HepG2 (cell line): ENCODE data around the gene ENTPD2. TPM values are rescaled to one million over a fixed set of nuclear protein-coding genes. Genes with fewer than 3 reads are reported as not detected.

Experiments used
- ATF6 ChIP-seq: sonication (generic); formaldehyde crosslinking; conservative IDR thresholded peaks from 2 replicates; pipeline ENCODE4 v1.4.0; 2020; ENCODE audit warnings: missing genetic modification reagents
- CBX5 ChIP-seq: sonication (generic); formaldehyde crosslinking; IDR thresholded peaks from 2 replicates; pipeline ENCODE4 v1.4.0; 2020; ENCODE audit warnings: missing genetic modification reagents, borderline replicate concordance
- PATZ1 ChIP-seq: sonication (generic); formaldehyde crosslinking; IDR thresholded peaks from 2 replicates; pipeline ENCODE4 v1.4.0; 2020; ENCODE audit warnings: missing genetic modification reagents
- PHF8 ChIP-seq: sonication (generic); formaldehyde crosslinking; IDR thresholded peaks from 2 replicates; pipeline ENCODE4 v1.5.0; 2020; ENCODE audit warnings: missing genetic modification reagents
- PLRG1 ChIP-seq: fragments of 450-650 bp; conservative IDR thresholded peaks from 2 replicates; pipeline ENCODE4 v1.6.1; 2016
- SNAPC2 ChIP-seq: sonication (generic); formaldehyde crosslinking; IDR thresholded peaks from 2 replicates; pipeline ENCODE4 v1.8.1; 2022; ENCODE audit warnings: mild to moderate bottlenecking, missing genetic modification reagents
- ZBTB1 ChIP-seq: sonication (generic); formaldehyde crosslinking; IDR thresholded peaks from 2 replicates; pipeline ENCODE4 v1.4.0; 2020; ENCODE audit warnings: missing genetic modification reagents, borderline replicate concordance
- ZNF264 ChIP-seq: sonication (generic); formaldehyde crosslinking; IDR thresholded peaks from 2 replicates; pipeline ENCODE4 v1.4.0; 2020; ENCODE audit warnings: missing genetic modification reagents
- ZNF296 ChIP-seq: sonication (generic); formaldehyde crosslinking; conservative IDR thresholded peaks from 2 replicates; pipeline ENCODE4 v1.5.0; 2020; ENCODE audit warnings: mild to moderate bottlenecking, missing genetic modification reagents
- ZNF543 ChIP-seq: sonication (generic); formaldehyde crosslinking; IDR thresholded peaks from 2 replicates; pipeline ENCODE4 v1.4.0; 2020; ENCODE audit warnings: mild to moderate bottlenecking, missing genetic modification reagents
- ZSCAN25 ChIP-seq: sonication (generic); formaldehyde crosslinking; IDR thresholded peaks from 2 replicates; pipeline ENCODE4 v1.8.0; 2022; ENCODE audit warnings: mild to moderate bottlenecking, missing genetic modification reagents
- polyA plus RNA-seq, 8 experiments: library from polyadenylated mRNA; depleted of rRNA in 3 of 8; stranded (reverse) in 7 of 8; unstranded in 1 of 8; fragments of >200 nt; fragmentation: Illumina TruSeq in 4 of 8; extraction: Trizol in 4 of 8; gene quantifications; 2 replicates each; pipeline versions ENCODE4 v1.2.1 to v1.2.3, GENCODE V29; 2011 to 2016; ENCODE audit warnings: low read depth in 4 of 8, missing spikeins in 1 of 8, mixed read lengths in 1 of 8; ENCODE audit not compliant: insufficient read depth in 1 of 8
- total RNA-seq, 5 experiments: library from RNA; depleted of rRNA; stranded (reverse); fragments of >200 nt; fragmentation: Illumina TruSeq; extraction: Trizol; gene quantifications; 2 replicates each; pipeline ENCODE4 v1.2.3, GENCODE V29; 2016; ENCODE audit warnings: low read depth in 1 of 5
- TF ChIP-seq, protein P1 (sequence below): sonication (generic); formaldehyde crosslinking; IDR thresholded peaks from 2 replicates; pipeline ENCODE4 v1.8.0; 2022; ENCODE audit warnings: missing genetic modification reagents, mild to moderate bottlenecking, borderline replicate concordance
- TF ChIP-seq, protein P2 (sequence below): sonication (generic); formaldehyde crosslinking; IDR thresholded peaks from 2 replicates; pipeline ENCODE4 v1.4.0; 2020; ENCODE audit warnings: mild to moderate bottlenecking, missing genetic modification reagents
- TF ChIP-seq, protein P3 (sequence below): sonication (generic); formaldehyde crosslinking; IDR thresholded peaks from 2 replicates; pipeline ENCODE4 v1.5.0; 2020; ENCODE audit warnings: missing genetic modification reagents
- TF ChIP-seq, protein P4 (sequence below): sonication (generic); formaldehyde crosslinking; IDR thresholded peaks from 2 replicates; pipeline ENCODE4 v1.5.0; 2020; ENCODE audit warnings: missing genetic modification reagents, mild to moderate bottlenecking, borderline replicate concordance
- TF ChIP-seq, protein P5 (sequence below): sonication (generic); formaldehyde crosslinking; IDR thresholded peaks from 2 replicates; pipeline ENCODE4 v1.4.0; 2020; ENCODE audit warnings: missing genetic modification reagents, borderline replicate concordance

ENTPD2 gene
- total and polyA plus RNA-seq, 2 of the 13 experiments (the other 11 are each of a cell fraction or from before 2014, with no cell fraction given): 0.95 to 3.2 TPM

DNA sequence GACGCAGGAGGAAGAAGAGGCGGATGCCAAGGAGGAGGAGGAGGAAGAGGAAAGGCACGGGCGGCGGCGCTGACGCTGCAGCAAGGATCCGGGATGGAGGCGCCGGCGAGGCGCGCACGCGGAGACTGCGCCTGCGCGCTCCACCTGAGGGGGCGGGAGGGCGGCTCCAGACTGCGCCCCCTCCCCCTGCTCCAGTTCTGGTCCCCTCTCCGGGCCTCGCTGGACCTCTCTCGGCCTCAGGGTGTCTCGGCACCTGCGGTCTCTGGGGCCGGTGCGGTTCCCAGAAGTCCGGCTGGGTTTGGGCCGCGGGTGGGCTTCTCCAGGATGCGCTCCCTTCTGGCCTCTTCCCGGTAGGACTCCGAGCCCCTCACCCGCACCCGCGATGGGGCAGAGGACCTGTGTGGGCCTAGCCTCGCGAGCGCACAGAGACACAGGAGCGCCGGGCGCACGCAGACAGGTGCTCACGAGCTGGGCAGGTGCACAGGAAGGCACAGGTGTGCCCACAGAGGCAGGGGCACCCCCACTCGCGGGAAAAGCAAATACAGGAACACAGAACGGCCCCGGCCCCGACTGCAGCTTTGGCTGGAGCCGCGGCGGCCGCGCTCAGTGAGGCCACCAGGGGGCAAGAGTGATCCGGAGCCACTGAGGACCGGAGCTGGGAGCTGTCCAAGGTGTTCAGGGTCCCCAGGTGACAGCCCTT, 7.6 kb downstream of the ENTPD2 start, which contains the start of gene NPDC1 (continued):
- TF ChIP-seq, protein P1, sequence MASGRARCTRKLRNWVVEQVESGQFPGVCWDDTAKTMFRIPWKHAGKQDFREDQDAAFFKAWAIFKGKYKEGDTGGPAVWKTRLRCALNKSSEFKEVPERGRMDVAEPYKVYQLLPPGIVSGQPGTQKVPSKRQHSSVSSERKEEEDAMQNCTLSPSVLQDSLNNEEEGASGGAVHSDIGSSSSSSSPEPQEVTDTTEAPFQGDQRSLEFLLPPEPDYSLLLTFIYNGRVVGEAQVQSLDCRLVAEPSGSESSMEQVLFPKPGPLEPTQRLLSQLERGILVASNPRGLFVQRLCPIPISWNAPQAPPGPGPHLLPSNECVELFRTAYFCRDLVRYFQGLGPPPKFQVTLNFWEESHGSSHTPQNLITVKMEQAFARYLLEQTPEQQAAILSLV (CRISPR knock-in tag): peak; percentile 53; the same call in 1 of the 2 replicates
- TF ChIP-seq, protein P2, sequence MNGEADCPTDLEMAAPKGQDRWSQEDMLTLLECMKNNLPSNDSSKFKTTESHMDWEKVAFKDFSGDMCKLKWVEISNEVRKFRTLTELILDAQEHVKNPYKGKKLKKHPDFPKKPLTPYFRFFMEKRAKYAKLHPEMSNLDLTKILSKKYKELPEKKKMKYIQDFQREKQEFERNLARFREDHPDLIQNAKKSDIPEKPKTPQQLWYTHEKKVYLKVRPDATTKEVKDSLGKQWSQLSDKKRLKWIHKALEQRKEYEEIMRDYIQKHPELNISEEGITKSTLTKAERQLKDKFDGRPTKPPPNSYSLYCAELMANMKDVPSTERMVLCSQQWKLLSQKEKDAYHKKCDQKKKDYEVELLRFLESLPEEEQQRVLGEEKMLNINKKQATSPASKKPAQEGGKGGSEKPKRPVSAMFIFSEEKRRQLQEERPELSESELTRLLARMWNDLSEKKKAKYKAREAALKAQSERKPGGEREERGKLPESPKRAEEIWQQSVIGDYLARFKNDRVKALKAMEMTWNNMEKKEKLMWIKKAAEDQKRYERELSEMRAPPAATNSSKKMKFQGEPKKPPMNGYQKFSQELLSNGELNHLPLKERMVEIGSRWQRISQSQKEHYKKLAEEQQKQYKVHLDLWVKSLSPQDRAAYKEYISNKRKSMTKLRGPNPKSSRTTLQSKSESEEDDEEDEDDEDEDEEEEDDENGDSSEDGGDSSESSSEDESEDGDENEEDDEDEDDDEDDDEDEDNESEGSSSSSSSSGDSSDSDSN (CRISPR knock-in tag): peak; percentile 47
- TF ChIP-seq SNAPC2 (CRISPR knock-in tag) (0 out of 2 replicates have a peak, but pooled peaks have one; percentile 45), PATZ1 (CRISPR knock-in tag) (peak; percentile 54), ZNF543 (CRISPR knock-in tag) (peak; percentile 65; the same call in 1 of the 2 replicates), ZNF296 (CRISPR knock-in tag) (0 out of 2 replicates have a peak, but pooled peaks have one; percentile 29), ZSCAN25 (peak; percentile 59; the same call in 1 of the 2 replicates), PLRG1 (no peak), CBX5 (CRISPR knock-in tag) (0 out of 2 replicates have a peak, but pooled peaks have one; percentile 50), ZBTB1 (CRISPR knock-in tag) (peak; percentile 55; the same call in 1 of the 2 replicates), ATF6 (0 out of 2 replicates have a peak, but pooled peaks have one; percentile 58), ZNF264 (CRISPR knock-in tag) (peak; percentile 84; the same call in 1 of the 2 replicates), PHF8 (CRISPR knock-in tag) (peak; percentile 39)
- TF ChIP-seq, protein P3, sequence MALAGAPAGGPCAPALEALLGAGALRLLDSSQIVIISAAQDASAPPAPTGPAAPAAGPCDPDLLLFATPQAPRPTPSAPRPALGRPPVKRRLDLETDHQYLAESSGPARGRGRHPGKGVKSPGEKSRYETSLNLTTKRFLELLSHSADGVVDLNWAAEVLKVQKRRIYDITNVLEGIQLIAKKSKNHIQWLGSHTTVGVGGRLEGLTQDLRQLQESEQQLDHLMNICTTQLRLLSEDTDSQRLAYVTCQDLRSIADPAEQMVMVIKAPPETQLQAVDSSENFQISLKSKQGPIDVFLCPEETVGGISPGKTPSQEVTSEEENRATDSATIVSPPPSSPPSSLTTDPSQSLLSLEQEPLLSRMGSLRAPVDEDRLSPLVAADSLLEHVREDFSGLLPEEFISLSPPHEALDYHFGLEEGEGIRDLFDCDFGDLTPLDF (CRISPR knock-in tag): no peak
- TF ChIP-seq, protein P4, sequence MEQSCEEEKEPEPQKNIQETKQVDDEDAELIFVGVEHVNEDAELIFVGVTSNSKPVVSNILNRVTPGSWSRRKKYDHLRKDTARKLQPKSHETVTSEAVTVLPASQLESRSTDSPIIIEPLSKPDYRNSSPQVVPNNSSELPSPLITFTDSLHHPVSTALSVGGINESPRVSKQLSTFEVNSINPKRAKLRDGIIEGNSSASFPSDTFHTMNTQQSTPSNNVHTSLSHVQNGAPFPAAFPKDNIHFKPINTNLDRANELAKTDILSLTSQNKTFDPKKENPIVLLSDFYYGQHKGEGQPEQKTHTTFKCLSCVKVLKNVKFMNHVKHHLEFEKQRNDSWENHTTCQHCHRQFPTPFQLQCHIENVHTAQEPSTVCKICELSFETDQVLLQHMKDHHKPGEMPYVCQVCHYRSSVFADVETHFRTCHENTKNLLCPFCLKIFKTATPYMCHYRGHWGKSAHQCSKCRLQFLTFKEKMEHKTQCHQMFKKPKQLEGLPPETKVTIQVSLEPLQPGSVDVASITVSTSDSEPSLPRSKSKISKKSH (CRISPR knock-in tag): peak; percentile 77
- TF ChIP-seq, protein P5, sequence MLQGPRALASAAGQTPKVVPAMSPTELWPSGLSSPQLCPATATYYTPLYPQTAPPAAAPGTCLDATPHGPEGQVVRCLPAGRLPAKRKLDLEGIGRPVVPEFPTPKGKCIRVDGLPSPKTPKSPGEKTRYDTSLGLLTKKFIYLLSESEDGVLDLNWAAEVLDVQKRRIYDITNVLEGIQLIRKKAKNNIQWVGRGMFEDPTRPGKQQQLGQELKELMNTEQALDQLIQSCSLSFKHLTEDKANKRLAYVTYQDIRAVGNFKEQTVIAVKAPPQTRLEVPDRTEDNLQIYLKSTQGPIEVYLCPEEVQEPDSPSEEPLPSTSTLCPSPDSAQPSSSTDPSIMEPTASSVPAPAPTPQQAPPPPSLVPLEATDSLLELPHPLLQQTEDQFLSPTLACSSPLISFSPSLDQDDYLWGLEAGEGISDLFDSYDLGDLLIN (CRISPR knock-in tag): no peak
